ENCODE data around the gene NEDD9.

The NEDD9 gene

GRCh38 chr6:11232193-11232769, at the start of gene NEDD9:
NEDD9 (minus strand) TSS chr6:11232668; CDS start chr6:11232515, 153 bp downstream.
- peak within 1 kb of the TSS; percentile 78 for H3K4me3 ChIP-seq (ENCODE audit: low read depth, low read length)
- TF ChIP-seq CTCF (IDR thresholded peaks at IDR 0.05; ENCODE audit: low read depth, low read length): no peak
- peak; percentile 92 for TF ChIP-seq POLR2A (IDR thresholded peaks at IDR 0.05; ENCODE audit: extremely low read depth, insufficient read length)
- TF ChIP-seq MAX (IDR thresholded peaks at IDR 0.05; ENCODE audit: low read depth, low read length): peak; percentile 36
- TF ChIP-seq MYC (IDR thresholded peaks at IDR 0.05; ENCODE audit: low read depth, low read length): peak; percentile 32; the same call in 1 of the 2 replicates
- DNase-seq (ENCODE audit: low read depth): peak; percentile 97

- no peak for DNase-seq (ENCODE audit: low read depth)
- TF ChIP-seq MYC (IDR thresholded peaks at IDR 0.05; ENCODE audit: low read depth, low read length): no peak
- TF ChIP-seq POLR2A (IDR thresholded peaks at IDR 0.05; ENCODE audit: extremely low read depth, insufficient read length): no peak
- no peak for TF ChIP-seq MAX (IDR thresholded peaks at IDR 0.05; ENCODE audit: low read depth, low read length)
- TF ChIP-seq CTCF (IDR thresholded peaks at IDR 0.05; ENCODE audit: low read depth, low read length): no peak
- H3K4me3 ChIP-seq (ENCODE audit: low read depth, low read length): no peak overlapping the region
Observed at GRCh38 chr6:11282245-11282644, 49.8 kb upstream of the NEDD9 start.

GRCh38 chr6:11280394-11280793, 47.9 kb upstream of the NEDD9 start:
- H3K4me3 ChIP-seq (ENCODE audit: low read depth, low read length): no peak overlapping the region
- TF ChIP-seq MYC (IDR thresholded peaks at IDR 0.05; ENCODE audit: low read depth, low read length) (no peak), CTCF (IDR thresholded peaks at IDR 0.05; ENCODE audit: low read depth, low read length) (no peak), MAX (IDR thresholded peaks at IDR 0.05; ENCODE audit: low read depth, low read length) (no peak), POLR2A (IDR thresholded peaks at IDR 0.05; ENCODE audit: extremely low read depth, insufficient read length) (no peak)
- DNase-seq (ENCODE audit: low read depth): no peak

- no peak for TF ChIP-seq MYC (IDR thresholded peaks at IDR 0.05; ENCODE audit: low read depth, low read length)
- no peak for TF ChIP-seq POLR2A (IDR thresholded peaks at IDR 0.05; ENCODE audit: extremely low read depth, insufficient read length)
- no peak for TF ChIP-seq MAX (IDR thresholded peaks at IDR 0.05; ENCODE audit: low read depth, low read length)
- no peak for TF ChIP-seq CTCF (IDR thresholded peaks at IDR 0.05; ENCODE audit: low read depth, low read length)
- no peak for DNase-seq (ENCODE audit: low read depth)
- H3K4me3 ChIP-seq (ENCODE audit: low read depth, low read length): no peak overlapping the region
Observed at GRCh38 chr6:11279284-11279689, 46.8 kb upstream of the NEDD9 start.

GRCh38 chr6:11278207-11278559, 45.7 kb upstream of the NEDD9 start:
- TF ChIP-seq CTCF (IDR thresholded peaks at IDR 0.05; ENCODE audit: low read depth, low read length) (no peak), MAX (IDR thresholded peaks at IDR 0.05; ENCODE audit: low read depth, low read length) (no peak), MYC (IDR thresholded peaks at IDR 0.05; ENCODE audit: low read depth, low read length) (no peak), POLR2A (IDR thresholded peaks at IDR 0.05; ENCODE audit: extremely low read depth, insufficient read length) (no peak)
- DNase-seq (ENCODE audit: low read depth): no peak
- H3K4me3 ChIP-seq (ENCODE audit: low read depth, low read length): no peak overlapping the region

All from NB4 (cell line).